WTC11 (cell line): ENCODE data around the gene WDR19. TPM values are rescaled to one million over a fixed set of nuclear protein-coding genes. Genes with fewer than 3 reads are reported as not detected.

Experiments
- ATAC-seq: fragments of 200-7000 bp; cut with Tn5 transposase; 2 replicates; pipeline ENCODE4 v1.10.0; 2021; ENCODE audit warnings: mild to moderate bottlenecking, moderate library complexity
- CTCF ChIA-PET: fragments of 300-600 bp; sonication (Branson Sonifier 250); formaldehyde crosslinking; loops from one replicate; lab custom pipeline; 2021; ENCODE audit warnings: antibody characterized with exemption; lab: Charles Lee
- POLR2A ChIA-PET: fragments of 350-600 bp; sonication (Branson Sonifier 250); formaldehyde crosslinking; loops from one replicate; lab custom pipeline; 2021; ENCODE audit warnings: antibody characterized with exemption; lab: Charles Lee
- DNase-seq: peaks from one replicate; pipeline ENCODE4 v3.0.0; 2021; ENCODE audit warnings: low spot score
- H3K27ac Mint-ChIP-seq: 2 replicates; pipeline ENCODE4 v1.8.0; 2021; ENCODE audit warnings: mixed read lengths
- H3K27me3 Mint-ChIP-seq: 2 replicates; pipeline ENCODE4 v1.8.0; 2021; ENCODE audit warnings: low read depth, mild to moderate bottlenecking, moderate library complexity, mixed read lengths
- H3K36me3 Mint-ChIP-seq: 2 replicates; pipeline ENCODE4 v1.8.0; 2021; ENCODE audit warnings: mixed read lengths
- H3K4me1 Mint-ChIP-seq: 2 replicates; pipeline ENCODE4 v1.8.0; 2022; ENCODE audit warnings: mixed read lengths
- H3K4me3 Mint-ChIP-seq: 2 replicates; pipeline ENCODE4 v1.8.0; 2021; ENCODE audit warnings: mild to moderate bottlenecking, moderate library complexity, mixed read lengths
- H3K9me3 Mint-ChIP-seq: 2 replicates; pipeline ENCODE4 v1.8.0; 2021; ENCODE audit warnings: mixed read lengths
- ATF1 ChIP-seq: sonication (generic); formaldehyde crosslinking; IDR thresholded peaks from 2 replicates; pipeline ENCODE4 v1.8.1; 2023; ENCODE audit warnings: mild to moderate bottlenecking, moderate library complexity, missing genetic modification reagents
- FOXP1 ChIP-seq: sonication (generic); formaldehyde crosslinking; IDR thresholded peaks from 2 replicates; pipeline ENCODE4 v1.8.0; 2022; ENCODE audit warnings: missing genetic modification reagents, mild to moderate bottlenecking, moderate library complexity, borderline replicate concordance
- GABPB1 ChIP-seq: sonication (generic); formaldehyde crosslinking; IDR thresholded peaks from 2 replicates; pipeline ENCODE4 v1.8.1; 2023; ENCODE audit warnings: mild to moderate bottlenecking, missing genetic modification reagents
- GTF2I ChIP-seq: fragments of 250-450 bp; sonication (Bioruptor Pico); conservative IDR thresholded peaks from 2 replicates; pipeline ENCODE4 v1.4.0; 2021; ENCODE audit warnings: mild to moderate bottlenecking
- NFATC4 ChIP-seq: fragments of 250-450 bp; sonication (Bioruptor Pico); IDR thresholded peaks from 2 replicates; pipeline ENCODE4 v1.9.0; 2021; ENCODE audit warnings: mild to moderate bottlenecking
- TCF7 ChIP-seq: sonication (generic); formaldehyde crosslinking; IDR thresholded peaks from 2 replicates; pipeline ENCODE4 v1.8.0; 2022; ENCODE audit warnings: mild to moderate bottlenecking, low read depth, missing genetic modification reagents, moderate library complexity
- ZNF121 ChIP-seq: sonication (generic); formaldehyde crosslinking; IDR thresholded peaks from 2 replicates; pipeline ENCODE4 v1.8.0; 2023; ENCODE audit warnings: missing genetic modification reagents
- ZNF138 ChIP-seq: sonication (generic); formaldehyde crosslinking; conservative IDR thresholded peaks from 2 replicates; pipeline ENCODE4 v1.8.1; 2022; ENCODE audit warnings: mild to moderate bottlenecking, moderate library complexity, missing genetic modification reagents
- ZNF317 ChIP-seq: sonication (generic); formaldehyde crosslinking; IDR thresholded peaks from 2 replicates; pipeline ENCODE4 v1.8.1; 2023; ENCODE audit warnings: low read depth, mild to moderate bottlenecking, moderate library complexity, missing genetic modification reagents, borderline replicate concordance
- total RNA-seq: library from RNA; stranded (reverse); gene quantifications from 3 replicates; pipeline ENCODE4 v1.2.3, GENCODE V29; 2021
- TF ChIP-seq, protein P1 (sequence below): sonication (generic); formaldehyde crosslinking; IDR thresholded peaks from 2 replicates; pipeline ENCODE4 v1.8.1; 2023; ENCODE audit warnings: mild to moderate bottlenecking, missing genetic modification reagents, borderline replicate concordance
- TF ChIP-seq, protein P2 (sequence below): sonication (generic); formaldehyde crosslinking; conservative IDR thresholded peaks from 2 replicates; pipeline ENCODE4 v1.8.1; 2022; ENCODE audit warnings: mild to moderate bottlenecking, missing genetic modification reagents
- TF ChIP-seq, protein P3 (sequence below): sonication (generic); formaldehyde crosslinking; IDR thresholded peaks from 2 replicates; pipeline ENCODE4 v1.8.1; 2023; ENCODE audit warnings: mild to moderate bottlenecking, missing genetic modification reagents, moderate library complexity
- TF ChIP-seq, protein P4 (sequence below): fragments of 250-450 bp; sonication (Bioruptor Pico); conservative IDR thresholded peaks from 2 replicates; pipeline ENCODE4 v1.9.0; 2021; ENCODE audit warnings: mild to moderate bottlenecking
- TF ChIP-seq, protein P5 (sequence below): sonication (generic); formaldehyde crosslinking; IDR thresholded peaks from 2 replicates; pipeline ENCODE4 v1.8.1; 2023; ENCODE audit warnings: mild to moderate bottlenecking, moderate library complexity, missing genetic modification reagents
- TF ChIP-seq, protein P6 (sequence below): fragments of 250-450 bp; sonication (Bioruptor Pico); IDR thresholded peaks from 2 replicates; pipeline ENCODE4 v1.8.0; 2021; ENCODE audit warnings: mild to moderate bottlenecking
- TF ChIP-seq, protein P7 (sequence below): fragments of 250-450 bp; sonication (Bioruptor Pico); IDR thresholded peaks from 2 replicates; pipeline ENCODE4 v1.9.0; 2021; ENCODE audit warnings: mild to moderate bottlenecking
- TF ChIP-seq, protein P8 (sequence below): sonication (generic); formaldehyde crosslinking; IDR thresholded peaks from 2 replicates; pipeline ENCODE4 v1.8.1; 2023; ENCODE audit warnings: mild to moderate bottlenecking, missing genetic modification reagents
- TF ChIP-seq, protein P9 (sequence below): sonication (generic); formaldehyde crosslinking; conservative IDR thresholded peaks from 2 replicates; pipeline ENCODE4 v1.8.1; 2023; ENCODE audit warnings: mild to moderate bottlenecking, low read depth, missing genetic modification reagents, moderate library complexity
- TF ChIP-seq, protein P10 (sequence below): sonication (generic); formaldehyde crosslinking; IDR thresholded peaks from 2 replicates; pipeline ENCODE4 v1.8.0; 2022; ENCODE audit warnings: mild to moderate bottlenecking, missing genetic modification reagents

The WDR19 gene
- total RNA-seq, 1 experiment from 2014 or later: 23.3 TPM

DNA sequence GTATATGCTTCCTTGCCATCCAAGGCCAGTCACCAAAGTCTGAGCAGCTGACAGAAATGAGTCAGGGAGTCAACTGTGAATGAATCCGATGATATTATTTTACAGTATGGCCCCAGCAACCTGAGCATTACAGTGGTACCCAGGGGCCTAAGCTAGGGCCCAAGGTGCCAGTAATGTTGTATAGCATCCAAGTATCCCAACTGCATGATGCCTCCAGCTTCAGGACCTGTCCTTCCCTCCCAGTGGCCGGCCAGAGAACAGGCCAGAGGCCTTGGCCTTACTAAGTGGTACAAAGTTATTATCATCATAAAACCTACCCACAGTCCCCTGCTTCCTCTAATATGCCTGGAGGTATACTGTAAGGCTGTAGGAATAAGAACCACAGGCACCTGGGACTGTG, 103.9 kb downstream of the WDR19 start (continued):
- TF ChIP-seq, protein P1, sequence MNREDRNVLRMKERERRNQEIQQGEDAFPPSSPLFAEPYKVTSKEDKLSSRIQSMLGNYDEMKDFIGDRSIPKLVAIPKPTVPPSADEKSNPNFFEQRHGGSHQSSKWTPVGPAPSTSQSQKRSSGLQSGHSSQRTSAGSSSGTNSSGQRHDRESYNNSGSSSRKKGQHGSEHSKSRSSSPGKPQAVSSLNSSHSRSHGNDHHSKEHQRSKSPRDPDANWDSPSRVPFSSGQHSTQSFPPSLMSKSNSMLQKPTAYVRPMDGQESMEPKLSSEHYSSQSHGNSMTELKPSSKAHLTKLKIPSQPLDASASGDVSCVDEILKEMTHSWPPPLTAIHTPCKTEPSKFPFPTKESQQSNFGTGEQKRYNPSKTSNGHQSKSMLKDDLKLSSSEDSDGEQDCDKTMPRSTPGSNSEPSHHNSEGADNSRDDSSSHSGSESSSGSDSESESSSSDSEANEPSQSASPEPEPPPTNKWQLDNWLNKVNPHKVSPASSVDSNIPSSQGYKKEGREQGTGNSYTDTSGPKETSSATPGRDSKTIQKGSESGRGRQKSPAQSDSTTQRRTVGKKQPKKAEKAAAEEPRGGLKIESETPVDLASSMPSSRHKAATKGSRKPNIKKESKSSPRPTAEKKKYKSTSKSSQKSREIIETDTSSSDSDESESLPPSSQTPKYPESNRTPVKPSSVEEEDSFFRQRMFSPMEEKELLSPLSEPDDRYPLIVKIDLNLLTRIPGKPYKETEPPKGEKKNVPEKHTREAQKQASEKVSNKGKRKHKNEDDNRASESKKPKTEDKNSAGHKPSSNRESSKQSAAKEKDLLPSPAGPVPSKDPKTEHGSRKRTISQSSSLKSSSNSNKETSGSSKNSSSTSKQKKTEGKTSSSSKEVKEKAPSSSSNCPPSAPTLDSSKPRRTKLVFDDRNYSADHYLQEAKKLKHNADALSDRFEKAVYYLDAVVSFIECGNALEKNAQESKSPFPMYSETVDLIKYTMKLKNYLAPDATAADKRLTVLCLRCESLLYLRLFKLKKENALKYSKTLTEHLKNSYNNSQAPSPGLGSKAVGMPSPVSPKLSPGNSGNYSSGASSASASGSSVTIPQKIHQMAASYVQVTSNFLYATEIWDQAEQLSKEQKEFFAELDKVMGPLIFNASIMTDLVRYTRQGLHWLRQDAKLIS (CRISPR knock-in tag): no peak
- TF ChIP-seq, protein P2, sequence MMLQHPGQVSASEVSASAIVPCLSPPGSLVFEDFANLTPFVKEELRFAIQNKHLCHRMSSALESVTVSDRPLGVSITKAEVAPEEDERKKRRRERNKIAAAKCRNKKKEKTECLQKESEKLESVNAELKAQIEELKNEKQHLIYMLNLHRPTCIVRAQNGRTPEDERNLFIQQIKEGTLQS (CRISPR knock-in tag): no peak
- TF ChIP-seq NFATC4 (CRISPR knock-in tag): no peak
- TF ChIP-seq, protein P3, sequence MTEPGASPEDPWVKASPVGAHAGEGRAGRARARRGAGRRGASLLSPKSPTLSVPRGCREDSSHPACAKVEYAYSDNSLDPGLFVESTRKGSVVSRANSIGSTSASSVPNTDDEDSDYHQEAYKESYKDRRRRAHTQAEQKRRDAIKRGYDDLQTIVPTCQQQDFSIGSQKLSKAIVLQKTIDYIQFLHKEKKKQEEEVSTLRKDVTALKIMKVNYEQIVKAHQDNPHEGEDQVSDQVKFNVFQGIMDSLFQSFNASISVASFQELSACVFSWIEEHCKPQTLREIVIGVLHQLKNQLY: no peak
- TF ChIP-seq ATF1 (CRISPR knock-in tag): no peak
- TF ChIP-seq ZNF317: no peak
- TF ChIP-seq, protein P4, sequence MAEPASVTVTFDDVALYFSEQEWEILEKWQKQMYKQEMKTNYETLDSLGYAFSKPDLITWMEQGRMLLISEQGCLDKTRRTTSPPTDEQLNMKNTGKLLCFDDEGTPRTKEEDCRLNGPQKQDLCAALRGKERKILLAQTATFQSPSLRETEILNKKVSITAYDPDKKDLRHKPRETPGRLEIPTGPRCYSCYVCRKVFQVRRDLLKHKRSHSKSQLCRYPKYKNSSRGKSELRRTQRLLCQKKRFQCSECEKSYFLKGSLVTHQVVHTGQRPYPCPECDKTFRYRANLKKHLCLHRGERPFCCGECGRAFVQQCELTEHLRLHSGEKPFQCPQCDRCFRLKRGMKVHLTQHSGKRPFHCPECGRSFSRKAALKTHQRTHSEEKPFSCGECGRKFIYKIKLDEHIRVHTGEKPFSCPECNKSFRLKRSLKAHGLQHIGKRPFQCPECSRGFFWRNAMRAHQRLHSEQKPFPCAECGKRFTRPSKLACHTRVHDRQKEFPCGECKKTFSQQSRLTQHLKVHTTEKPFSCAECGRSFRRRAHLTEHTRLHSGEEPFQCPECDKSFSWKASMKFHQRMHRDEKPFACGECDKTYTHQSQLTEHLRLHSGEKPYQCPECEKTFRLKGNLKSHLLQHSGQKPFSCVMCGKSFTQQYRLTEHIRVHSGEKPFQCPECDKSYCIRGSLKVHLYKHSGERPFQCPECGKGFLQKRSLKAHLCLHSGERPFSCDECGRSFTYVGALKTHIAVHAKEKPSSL: no peak

DNA sequence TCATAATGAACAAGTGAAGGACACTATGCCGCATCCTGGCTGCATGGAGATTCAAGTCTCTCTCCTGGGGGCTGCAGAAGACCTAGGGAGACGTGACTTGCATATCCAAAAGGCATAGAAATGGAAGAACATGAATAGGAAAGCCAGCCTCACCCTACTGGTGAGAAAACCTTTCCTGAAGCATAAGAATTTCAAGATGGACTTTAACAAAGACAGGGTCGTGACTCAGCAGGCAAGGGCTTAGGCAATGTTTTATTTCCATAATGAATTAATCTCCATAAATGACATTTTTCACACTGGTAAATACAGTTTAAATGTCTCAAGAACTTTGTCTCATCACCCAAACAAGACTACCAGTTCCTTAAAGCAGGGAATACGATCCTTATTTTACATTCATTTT, 104.9 kb downstream of the WDR19 start:
- DNase-seq (no peak), ATAC-seq (no peak)
- no peaks in the 10 kb centered on the region for H3K27me3 Mint-ChIP-seq
- H3K9me3 Mint-ChIP-seq: no peaks in the 10 kb centered on the region
- H3K36me3 Mint-ChIP-seq: peaks cover 57% of the 10 kb centered on the region
- H3K27ac Mint-ChIP-seq: no peak overlapping the region; the same call in none of the 2 replicates
- CTCF ChIA-PET: no interaction called here
- no peak overlapping the region for H3K4me3 Mint-ChIP-seq
- POLR2A ChIA-PET: no interaction called here
- peaks cover 11% of the 10 kb centered on the region for H3K4me1 Mint-ChIP-seq
- TF ChIP-seq, protein P3: no peak
- TF ChIP-seq GTF2I (CRISPR knock-in tag): no peak
- TF ChIP-seq GABPB1 (CRISPR knock-in tag): no peak
- no peak for TF ChIP-seq TCF7 (CRISPR knock-in tag)
- no peak for TF ChIP-seq FOXP1 (CRISPR knock-in tag)
- TF ChIP-seq ZNF138 (CRISPR knock-in tag): no peak
- no peak for TF ChIP-seq ZNF121 (CRISPR knock-in tag)
- TF ChIP-seq, protein P5, sequence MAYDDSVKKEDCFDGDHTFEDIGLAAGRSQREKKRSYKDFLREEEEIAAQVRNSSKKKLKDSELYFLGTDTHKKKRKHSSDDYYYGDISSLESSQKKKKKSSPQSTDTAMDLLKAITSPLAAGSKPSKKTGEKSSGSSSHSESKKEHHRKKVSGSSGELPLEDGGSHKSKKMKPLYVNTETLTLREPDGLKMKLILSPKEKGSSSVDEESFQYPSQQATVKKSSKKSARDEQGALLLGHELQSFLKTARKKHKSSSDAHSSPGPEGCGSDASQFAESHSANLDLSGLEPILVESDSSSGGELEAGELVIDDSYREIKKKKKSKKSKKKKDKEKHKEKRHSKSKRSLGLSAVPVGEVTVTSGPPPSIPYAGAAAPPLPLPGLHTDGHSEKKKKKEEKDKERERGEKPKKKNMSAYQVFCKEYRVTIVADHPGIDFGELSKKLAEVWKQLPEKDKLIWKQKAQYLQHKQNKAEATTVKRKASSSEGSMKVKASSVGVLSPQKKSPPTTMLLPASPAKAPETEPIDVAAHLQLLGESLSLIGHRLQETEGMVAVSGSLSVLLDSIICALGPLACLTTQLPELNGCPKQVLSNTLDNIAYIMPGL (CRISPR knock-in tag): no peak
- TF ChIP-seq, protein P6, sequence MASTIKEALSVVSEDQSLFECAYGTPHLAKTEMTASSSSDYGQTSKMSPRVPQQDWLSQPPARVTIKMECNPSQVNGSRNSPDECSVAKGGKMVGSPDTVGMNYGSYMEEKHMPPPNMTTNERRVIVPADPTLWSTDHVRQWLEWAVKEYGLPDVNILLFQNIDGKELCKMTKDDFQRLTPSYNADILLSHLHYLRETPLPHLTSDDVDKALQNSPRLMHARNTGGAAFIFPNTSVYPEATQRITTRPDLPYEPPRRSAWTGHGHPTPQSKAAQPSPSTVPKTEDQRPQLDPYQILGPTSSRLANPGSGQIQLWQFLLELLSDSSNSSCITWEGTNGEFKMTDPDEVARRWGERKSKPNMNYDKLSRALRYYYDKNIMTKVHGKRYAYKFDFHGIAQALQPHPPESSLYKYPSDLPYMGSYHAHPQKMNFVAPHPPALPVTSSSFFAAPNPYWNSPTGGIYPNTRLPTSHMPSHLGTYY: no peak
- TF ChIP-seq, protein P7, sequence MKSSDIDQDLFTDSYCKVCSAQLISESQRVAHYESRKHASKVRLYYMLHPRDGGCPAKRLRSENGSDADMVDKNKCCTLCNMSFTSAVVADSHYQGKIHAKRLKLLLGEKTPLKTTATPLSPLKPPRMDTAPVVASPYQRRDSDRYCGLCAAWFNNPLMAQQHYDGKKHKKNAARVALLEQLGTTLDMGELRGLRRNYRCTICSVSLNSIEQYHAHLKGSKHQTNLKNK (CRISPR knock-in tag): no peak
- TF ChIP-seq, protein P8, sequence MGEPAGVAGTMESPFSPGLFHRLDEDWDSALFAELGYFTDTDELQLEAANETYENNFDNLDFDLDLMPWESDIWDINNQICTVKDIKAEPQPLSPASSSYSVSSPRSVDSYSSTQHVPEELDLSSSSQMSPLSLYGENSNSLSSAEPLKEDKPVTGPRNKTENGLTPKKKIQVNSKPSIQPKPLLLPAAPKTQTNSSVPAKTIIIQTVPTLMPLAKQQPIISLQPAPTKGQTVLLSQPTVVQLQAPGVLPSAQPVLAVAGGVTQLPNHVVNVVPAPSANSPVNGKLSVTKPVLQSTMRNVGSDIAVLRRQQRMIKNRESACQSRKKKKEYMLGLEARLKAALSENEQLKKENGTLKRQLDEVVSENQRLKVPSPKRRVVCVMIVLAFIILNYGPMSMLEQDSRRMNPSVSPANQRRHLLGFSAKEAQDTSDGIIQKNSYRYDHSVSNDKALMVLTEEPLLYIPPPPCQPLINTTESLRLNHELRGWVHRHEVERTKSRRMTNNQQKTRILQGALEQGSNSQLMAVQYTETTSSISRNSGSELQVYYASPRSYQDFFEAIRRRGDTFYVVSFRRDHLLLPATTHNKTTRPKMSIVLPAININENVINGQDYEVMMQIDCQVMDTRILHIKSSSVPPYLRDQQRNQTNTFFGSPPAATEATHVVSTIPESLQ (CRISPR knock-in tag): no peak
- TF ChIP-seq, protein P9, sequence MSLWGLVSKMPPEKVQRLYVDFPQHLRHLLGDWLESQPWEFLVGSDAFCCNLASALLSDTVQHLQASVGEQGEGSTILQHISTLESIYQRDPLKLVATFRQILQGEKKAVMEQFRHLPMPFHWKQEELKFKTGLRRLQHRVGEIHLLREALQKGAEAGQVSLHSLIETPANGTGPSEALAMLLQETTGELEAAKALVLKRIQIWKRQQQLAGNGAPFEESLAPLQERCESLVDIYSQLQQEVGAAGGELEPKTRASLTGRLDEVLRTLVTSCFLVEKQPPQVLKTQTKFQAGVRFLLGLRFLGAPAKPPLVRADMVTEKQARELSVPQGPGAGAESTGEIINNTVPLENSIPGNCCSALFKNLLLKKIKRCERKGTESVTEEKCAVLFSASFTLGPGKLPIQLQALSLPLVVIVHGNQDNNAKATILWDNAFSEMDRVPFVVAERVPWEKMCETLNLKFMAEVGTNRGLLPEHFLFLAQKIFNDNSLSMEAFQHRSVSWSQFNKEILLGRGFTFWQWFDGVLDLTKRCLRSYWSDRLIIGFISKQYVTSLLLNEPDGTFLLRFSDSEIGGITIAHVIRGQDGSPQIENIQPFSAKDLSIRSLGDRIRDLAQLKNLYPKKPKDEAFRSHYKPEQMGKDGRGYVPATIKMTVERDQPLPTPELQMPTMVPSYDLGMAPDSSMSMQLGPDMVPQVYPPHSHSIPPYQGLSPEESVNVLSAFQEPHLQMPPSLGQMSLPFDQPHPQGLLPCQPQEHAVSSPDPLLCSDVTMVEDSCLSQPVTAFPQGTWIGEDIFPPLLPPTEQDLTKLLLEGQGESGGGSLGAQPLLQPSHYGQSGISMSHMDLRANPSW (CRISPR knock-in tag): no peak
- TF ChIP-seq, protein P10, sequence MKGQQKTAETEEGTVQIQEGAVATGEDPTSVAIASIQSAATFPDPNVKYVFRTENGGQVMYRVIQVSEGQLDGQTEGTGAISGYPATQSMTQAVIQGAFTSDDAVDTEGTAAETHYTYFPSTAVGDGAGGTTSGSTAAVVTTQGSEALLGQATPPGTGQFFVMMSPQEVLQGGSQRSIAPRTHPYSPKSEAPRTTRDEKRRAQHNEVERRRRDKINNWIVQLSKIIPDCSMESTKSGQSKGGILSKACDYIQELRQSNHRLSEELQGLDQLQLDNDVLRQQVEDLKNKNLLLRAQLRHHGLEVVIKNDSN (CRISPR knock-in tag): no peak
